Esophagus muscularis mucosa (tissue), 4 donors: ENCODE measurements around the gene SLC13A3. TPM values are rescaled to one million over a fixed set of nuclear protein-coding genes. Genes with fewer than 3 reads are reported as not detected.

Experiments used
- DNase-seq: peaks from one replicate; pipeline ENCODE4 v3.0.0-alpha.2; 2017; ENCODE audit errors: extremely low spot score
- H3K27ac ChIP-seq, 4 donors: fragments of 200-600 bp; sonication (generic); replicated peaks in 1 of 4; 1 replicate in 3 of 4; 2 replicates in 1 of 4; pipeline ENCODE4 v1.5.1; 2016 to 2019; ENCODE audit warnings: mild to moderate bottlenecking in 1 of 4
- H3K27me3 ChIP-seq, 4 donors: fragments of 200-600 bp; sonication (generic); one replicate each; pipeline versions ENCODE4 v1.5.1 to v1.6.0; 2016 to 2019
- H3K36me3 ChIP-seq, 4 donors: fragments of 200-600 bp; sonication (generic); one replicate each; pipeline ENCODE4 v1.5.1; 2016 to 2019
- H3K4me1 ChIP-seq, 4 donors: fragments of 200-600 bp; sonication (generic); one replicate each; pipeline ENCODE4 v1.5.1; 2016 to 2019
- H3K4me3 ChIP-seq, 4 donors: fragments of 200-600 bp; sonication (generic); 1 replicate in 2 of 4; 2 replicates in 2 of 4; pipeline ENCODE4 v1.5.1; 2016 to 2019; ENCODE audit warnings: mild to moderate bottlenecking in 4 of 4, moderate library complexity in 1 of 4
- H3K9me3 ChIP-seq, 4 donors: fragments of 200-600 bp; sonication (generic); 1 replicate in 3 of 4; 2 replicates in 1 of 4; pipeline ENCODE4 v1.5.1; 2016 to 2019
- EP300 ChIP-seq: sonication (generic); formaldehyde crosslinking; IDR thresholded peaks from one replicate; pipeline ENCODE4 v1.6.1; 2017; ENCODE audit warnings: antibody characterized with exemption
- POLR2A ChIP-seq: fragments of 450-650 bp; IDR thresholded peaks from one replicate; pipeline ENCODE4 v1.6.1; 2017; ENCODE audit warnings: antibody characterized with exemption, moderate library complexity, mild to moderate bottlenecking, low read depth
- POLR2AphosphoS5 ChIP-seq, 2 donors: sonication (generic); formaldehyde crosslinking; IDR thresholded peaks; one replicate each; pipeline ENCODE4 v1.6.1; 2017; ENCODE audit warnings: antibody characterized with exemption in 2 of 2
- WGBS: methylation state at CpG from one replicate; pipeline ENCODE4 v1.1.5; 2018; 5-methylcytosine and 5-hydroxymethylcytosine counted together
- intact Hi-C: fragments of 100-400 bp; cut with DNase I; formaldehyde crosslinking; loops from one replicate; pipeline ENCODE4 v1.15.1; 2023
- total RNA-seq, 4 donors: library from RNA; depleted of rRNA; stranded (reverse); fragments of >200 nt; gene quantifications; one replicate each; pipeline versions ENCODE4 v1.1.0 to v1.2.1, GENCODE V29; 2016
- TF ChIP-seq, protein P1 (sequence below), 3 experiments: fragments of 200-600 bp in 2 of 3; fragments of 450-650 bp in 1 of 3; sonication (generic) in 2 of 3; IDR thresholded peaks; one replicate each; pipeline ENCODE4 v1.5.1; 2017 to 2019; ENCODE audit warnings: antibody characterized with exemption in 3 of 3, mild to moderate bottlenecking in 2 of 3, moderate library complexity in 1 of 3

The SLC13A3 gene
- total RNA-seq, 4 donors from 2014 or later, result 0.42 to 0.66 (median 0.61) TPM

DNA sequence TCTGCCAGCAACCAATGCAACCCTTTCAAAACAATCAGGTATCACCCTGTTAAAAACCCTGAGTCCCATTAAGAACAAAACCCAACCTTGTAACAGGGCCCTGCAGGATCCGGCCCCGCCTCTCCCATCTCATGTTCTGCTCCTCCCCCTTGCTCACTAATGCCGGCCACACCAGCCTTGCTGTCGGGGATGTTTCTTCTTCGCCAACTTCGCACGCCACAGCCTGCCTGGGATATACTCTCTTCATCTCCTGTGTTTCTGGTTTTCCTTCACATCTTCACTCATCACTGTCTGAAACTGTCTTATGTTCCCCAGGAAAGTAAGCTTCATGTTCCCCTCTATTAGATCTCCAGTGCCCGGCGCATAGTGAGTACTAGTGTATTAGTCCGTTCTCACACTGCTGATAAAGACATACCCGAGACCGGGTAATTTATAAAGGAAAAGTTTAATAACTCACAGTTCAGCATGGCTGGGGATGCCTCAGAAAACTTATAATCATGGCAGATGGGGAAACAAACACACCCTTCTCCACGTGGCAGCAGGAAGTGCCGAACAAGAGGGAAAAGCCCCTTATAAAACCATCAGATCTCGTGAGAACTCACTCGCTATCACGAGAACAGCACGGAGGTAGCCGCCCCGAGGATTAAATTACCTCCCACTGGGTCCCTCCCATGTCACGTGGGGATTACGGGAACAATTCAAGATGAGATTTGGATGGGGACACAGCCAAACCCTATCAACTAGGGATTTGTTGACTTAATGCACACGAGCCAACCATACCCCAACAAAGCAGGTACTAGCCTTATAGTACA is 32.9 kb upstream of the SLC13A3 start:
- H3K4me1 ChIP-seq, result peaks cover 31 to 72% (median 63%) of the 10 kb centered on the region in 4 donors
- peak overlapping the region; percentile 59 to 77 (median 66) for H3K27ac ChIP-seq

DNA sequence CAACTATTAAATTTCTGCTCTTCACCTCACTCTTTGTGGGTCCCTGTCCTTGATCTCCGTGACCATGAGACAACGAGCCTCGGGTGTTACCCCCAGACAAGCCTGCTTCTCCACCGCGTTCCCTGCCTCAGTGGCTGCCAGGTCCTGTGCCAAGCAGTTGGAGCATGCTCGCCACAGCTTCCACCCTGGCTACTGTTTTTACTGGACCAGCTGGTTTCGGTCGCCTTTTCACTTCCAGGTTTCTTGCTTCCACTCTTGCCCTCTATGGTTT is 32.3 kb upstream of the SLC13A3 start:
- peaks cover 31 to 71% (median 62%) of the 10 kb centered on the region in 4 donors for H3K4me1 ChIP-seq
- H3K4me3 ChIP-seq, result peak overlapping the region; percentile 44 to 50 (median 47)
- DNase-seq, result no peak
- H3K27me3 ChIP-seq, result no peaks in the 10 kb centered on the region
- WGBS, result 27% methylated on average over 8 of the region's 8 CpGs
- H3K9me3 ChIP-seq, result no peaks in the 10 kb centered on the region
- intact Hi-C loops, result loop anchor here (5.0 kb wide), 1 partner anchor 111 kb away; no protein-coding TSS in a partner anchor
- peak overlapping the region; percentile 59 to 77 (median 66) for H3K27ac ChIP-seq
- TF ChIP-seq, protein P1, sequence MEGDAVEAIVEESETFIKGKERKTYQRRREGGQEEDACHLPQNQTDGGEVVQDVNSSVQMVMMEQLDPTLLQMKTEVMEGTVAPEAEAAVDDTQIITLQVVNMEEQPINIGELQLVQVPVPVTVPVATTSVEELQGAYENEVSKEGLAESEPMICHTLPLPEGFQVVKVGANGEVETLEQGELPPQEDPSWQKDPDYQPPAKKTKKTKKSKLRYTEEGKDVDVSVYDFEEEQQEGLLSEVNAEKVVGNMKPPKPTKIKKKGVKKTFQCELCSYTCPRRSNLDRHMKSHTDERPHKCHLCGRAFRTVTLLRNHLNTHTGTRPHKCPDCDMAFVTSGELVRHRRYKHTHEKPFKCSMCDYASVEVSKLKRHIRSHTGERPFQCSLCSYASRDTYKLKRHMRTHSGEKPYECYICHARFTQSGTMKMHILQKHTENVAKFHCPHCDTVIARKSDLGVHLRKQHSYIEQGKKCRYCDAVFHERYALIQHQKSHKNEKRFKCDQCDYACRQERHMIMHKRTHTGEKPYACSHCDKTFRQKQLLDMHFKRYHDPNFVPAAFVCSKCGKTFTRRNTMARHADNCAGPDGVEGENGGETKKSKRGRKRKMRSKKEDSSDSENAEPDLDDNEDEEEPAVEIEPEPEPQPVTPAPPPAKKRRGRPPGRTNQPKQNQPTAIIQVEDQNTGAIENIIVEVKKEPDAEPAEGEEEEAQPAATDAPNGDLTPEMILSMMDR (IDR thresholded peaks at IDR 0.05), result no peak
- no peak for TF ChIP-seq POLR2A
- peaks cover 0 to 22% (median 17%) of the 10 kb centered on the region in 4 donors for H3K36me3 ChIP-seq

More for the DNA sequence above, 32.9 kb upstream of the SLC13A3 start:
- Histone ChIP-seq H3K9me3 (no peaks in the 10 kb centered on the region), H3K4me3 (peak overlapping the region; percentile 44 to 50 (median 47)), H3K27me3 (no peaks in the 10 kb centered on the region), H3K36me3 (peaks cover 0 to 22% (median 17%) of the 10 kb centered on the region in 4 donors)
- TF ChIP-seq POLR2AphosphoS5 (IDR thresholded peaks at IDR 0.05), result peak in 1 of 2 donors; percentile 47
- TF ChIP-seq EP300, result no peak
- DNase-seq, result no peak
- intact Hi-C loops, result loop anchor here (5.0 kb wide), 1 partner anchor 112 kb away; no protein-coding TSS in a partner anchor
- 48% methylated on average over 23 of the region's 23 CpGs for WGBS

DNA sequence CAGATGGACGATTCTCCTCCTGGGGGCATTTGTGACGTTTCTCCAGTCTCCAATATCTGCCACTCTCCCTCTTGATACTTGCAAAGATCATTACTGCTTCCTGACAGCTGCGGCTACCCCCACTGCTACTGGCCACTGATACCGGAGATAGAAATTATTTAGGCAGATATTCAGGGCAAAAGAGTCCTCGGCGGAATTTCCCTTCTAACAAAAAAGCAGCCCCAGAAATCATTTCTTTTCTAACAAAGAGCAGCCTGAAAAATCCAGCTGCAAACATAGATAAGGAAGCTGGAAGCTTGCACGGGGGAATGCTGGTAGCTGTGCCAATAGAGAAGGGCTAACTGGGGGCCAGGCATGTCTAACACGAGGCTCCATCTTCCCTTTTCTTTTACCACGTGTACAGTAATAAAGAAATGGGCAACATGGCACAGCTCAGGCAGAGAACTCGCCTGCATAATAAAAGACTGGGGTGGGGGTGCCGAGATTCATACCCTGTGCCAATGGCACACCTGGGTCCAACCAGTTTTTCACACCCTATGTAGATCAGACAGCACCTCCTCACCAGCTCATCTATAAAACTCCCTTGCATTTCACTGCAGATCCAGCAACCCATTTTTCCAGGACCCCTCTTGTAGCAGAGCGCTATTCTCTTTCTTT is 31.9 kb upstream of the SLC13A3 start:
- intact Hi-C loops, result loop anchor here (5.0 kb wide), 1 partner anchor 111 kb away; no protein-coding TSS in a partner anchor
- no peaks in the 10 kb centered on the region for H3K9me3 ChIP-seq
- peaks cover 0 to 22% (median 17%) of the 10 kb centered on the region in 4 donors for H3K36me3 ChIP-seq
- peak overlapping the region; percentile 44 to 50 (median 47) for H3K4me3 ChIP-seq
- peaks cover 29 to 67% (median 58%) of the 10 kb centered on the region in 4 donors for H3K4me1 ChIP-seq
- no peak for DNase-seq
- H3K27me3 ChIP-seq, result no peaks in the 10 kb centered on the region
- no peak for TF ChIP-seq EP300
- no peak for TF ChIP-seq POLR2A
- TF ChIP-seq, protein P1 (IDR thresholded peaks at IDR 0.05), result no peak
- no peak for TF ChIP-seq POLR2AphosphoS5 (IDR thresholded peaks at IDR 0.05)
- peak overlapping the region; percentile 59 to 77 (median 66) for H3K27ac ChIP-seq
- WGBS, result 49% methylated on average over 12 of the region's 12 CpGs

DNA sequence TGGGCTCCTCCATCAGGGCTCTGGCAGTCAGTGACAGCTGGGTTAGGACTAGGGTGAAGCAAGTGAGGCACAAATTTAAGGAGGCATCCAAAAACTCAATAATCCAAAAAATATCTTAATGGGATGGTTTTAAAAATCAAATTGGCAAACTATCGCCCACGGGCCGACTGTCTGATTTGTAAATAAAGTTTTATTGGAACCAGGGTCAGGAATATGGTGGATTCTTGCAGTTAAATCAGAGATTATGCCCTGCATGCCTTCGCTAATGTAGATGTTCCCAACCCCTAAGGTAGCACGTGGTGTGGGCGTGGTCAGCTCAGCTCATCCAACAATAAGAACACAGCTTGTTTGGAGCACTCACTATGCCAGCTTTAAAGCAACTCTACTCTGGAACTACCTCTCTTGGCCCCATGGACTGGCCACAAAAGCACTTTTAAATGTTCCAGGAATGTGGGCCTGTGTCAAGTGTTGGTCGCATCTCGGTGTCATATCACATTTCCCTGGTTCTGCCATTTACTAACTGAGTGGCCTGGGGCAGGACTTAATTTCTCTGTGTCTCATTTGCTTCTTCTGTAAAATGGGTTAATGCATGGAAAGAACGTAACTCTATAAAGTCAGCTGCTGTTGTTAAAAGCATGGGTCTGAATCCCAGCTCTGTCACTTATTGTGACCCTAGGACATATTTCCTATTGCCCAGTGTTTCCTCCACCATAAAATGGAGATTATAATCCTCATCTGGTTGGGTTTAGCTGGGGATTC is 31.0 kb upstream of the SLC13A3 start:
- no peak for TF ChIP-seq POLR2A
- TF ChIP-seq, protein P1 (IDR thresholded peaks at IDR 0.05), result no peak
- no peak for TF ChIP-seq POLR2AphosphoS5 (IDR thresholded peaks at IDR 0.05)
- TF ChIP-seq EP300, result no peak
- intact Hi-C loops, result loop anchor here (5.0 kb wide), 1 partner anchor 110 kb away; no protein-coding TSS in a partner anchor
- peaks cover 20 to 58% (median 49%) of the 10 kb centered on the region in 4 donors for H3K4me1 ChIP-seq
- H3K4me3 ChIP-seq, result no peak overlapping the region
- H3K27ac ChIP-seq, result no peak overlapping the region
- 87% methylated on average over 9 of the region's 9 CpGs for WGBS
- H3K27me3 ChIP-seq, result no peaks in the 10 kb centered on the region
- H3K9me3 ChIP-seq, result no peaks in the 10 kb centered on the region
- no peak for DNase-seq
- peaks cover 0 to 22% (median 17%) of the 10 kb centered on the region in 4 donors for H3K36me3 ChIP-seq
